Hepatic stellate cell (primary cell): ENCODE data around the gene MED8.
"Not testable (repeated sequence)": the region's sequence is repeated elsewhere in the genome, so short reads cannot be mapped to it uniquely, and the experiment has no call there.

Experiments used
- DNase-seq: peaks from one replicate; pipeline ENCODE4 v3.0.0; 2011; ENCODE audit warnings: low spot score

The MED8 gene

DNA sequence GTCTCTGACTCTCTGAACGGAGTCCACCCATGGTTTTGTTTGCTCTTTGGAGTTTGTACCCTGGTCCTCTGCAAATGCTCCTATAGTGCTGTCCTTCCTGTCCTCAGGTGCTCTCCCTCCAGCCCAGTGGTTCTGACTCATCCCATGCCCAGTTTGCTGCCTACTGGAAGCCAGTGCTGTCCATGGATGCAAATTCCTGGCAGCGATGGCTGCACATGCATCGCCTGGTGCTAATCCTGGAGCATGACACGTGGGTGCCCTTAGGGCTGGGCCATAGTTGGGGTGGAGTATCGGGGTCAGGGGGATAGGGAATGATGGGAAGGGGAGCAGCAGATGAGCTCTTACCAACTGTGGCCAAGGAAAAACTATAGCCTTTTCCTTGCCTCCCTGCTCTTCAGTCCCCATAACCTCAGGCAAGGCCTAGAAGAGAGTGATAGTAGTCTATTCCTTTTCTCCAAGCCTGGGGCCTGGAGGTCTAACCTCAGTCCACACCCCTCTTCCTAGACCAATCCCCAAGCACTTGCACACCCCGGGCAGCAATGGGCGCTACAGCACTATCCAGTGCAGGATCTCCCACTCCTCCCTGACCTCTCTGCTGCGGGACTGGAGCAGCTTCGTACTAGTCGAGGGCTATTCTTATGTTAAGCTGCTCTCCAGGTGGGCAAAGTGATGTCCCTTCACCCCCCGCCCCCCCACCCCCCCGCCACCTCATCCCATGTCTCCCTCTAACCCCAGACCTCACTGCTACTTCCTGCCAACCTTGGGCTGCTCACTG lies 32.6 kb upstream of the MED8 start:
- DNase-seq = no peak

DNA sequence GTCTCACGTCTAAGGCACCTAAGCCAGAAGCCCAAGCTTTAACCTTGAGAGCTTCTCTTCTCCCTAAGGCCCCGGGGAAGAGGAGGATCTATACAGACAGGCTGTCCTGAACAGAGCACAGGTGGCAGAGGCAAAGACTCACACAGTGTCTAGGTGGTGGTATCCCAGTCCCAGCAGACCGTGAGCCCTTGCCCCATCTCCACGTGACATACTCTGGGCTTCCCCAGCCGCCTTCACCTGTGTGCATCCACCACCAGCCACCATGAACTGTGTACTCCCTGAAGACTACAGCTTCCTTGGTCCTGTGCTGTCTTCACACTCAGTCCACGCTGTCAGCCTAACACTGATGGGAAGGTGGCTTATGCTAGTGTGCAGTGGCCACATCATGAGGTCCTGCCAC lies 31.8 kb upstream of the MED8 start:
- no peak for DNase-seq

- no peak for DNase-seq
These were observed 31.3 kb upstream of the MED8 start for GRCh38 chr1:43420874-43421273.

DNA sequence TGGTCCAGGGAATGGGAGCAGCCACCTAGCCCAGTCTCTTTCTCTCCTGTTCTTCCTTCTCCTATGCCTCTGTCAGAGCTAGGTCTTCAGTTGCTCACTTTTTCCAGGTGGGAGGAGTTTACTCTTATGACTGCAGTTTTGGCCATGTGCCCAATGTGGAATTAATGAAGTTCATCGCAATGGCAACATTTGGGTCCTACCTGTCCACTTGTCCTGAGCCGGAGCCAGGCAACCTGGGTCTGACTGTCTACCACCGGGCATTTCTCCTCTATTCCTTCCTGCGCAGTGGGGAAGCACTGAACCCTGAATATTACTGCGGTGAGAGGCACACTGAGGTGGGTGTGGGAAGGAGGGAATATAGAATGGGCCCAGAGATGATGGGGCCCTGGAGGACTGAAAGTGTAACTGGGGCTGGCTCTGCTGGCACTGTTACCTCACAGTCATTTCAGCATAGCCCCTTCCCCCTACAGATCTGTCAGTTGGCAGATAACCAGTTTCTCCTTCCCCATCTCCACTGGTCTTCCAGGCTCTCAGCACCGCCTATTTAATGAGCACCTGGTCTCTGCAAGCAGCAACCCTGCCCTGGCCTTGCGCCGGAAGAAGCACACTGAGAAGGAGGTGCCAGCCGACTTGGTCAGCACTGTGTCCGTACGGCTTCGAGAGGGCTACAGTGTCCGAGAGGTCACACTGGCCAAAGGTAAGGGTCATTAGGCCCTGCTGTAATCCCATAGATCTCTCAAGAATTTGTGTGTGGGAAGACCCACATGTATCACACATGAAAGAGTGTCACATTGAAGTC lies 30.2 kb upstream of the MED8 start:
- no peak for DNase-seq

DNA sequence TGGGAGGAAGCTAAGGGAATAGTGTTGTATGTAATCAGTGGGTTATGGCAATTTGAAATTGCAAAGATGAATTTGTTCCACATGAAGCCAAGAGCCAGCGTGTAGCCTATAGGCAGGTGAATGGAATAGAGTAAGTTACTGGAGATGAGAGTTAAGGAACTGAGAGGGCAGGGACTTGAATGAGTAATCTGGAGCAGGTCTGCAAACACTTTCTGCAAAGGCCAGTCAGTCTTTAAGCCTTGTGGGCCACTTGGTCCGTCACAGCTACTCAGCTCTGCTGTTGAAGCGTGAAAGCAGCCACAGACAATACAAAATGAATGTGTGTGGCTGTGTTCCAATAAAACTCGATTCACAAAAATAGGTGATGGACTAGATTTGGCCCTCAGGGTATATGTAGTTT lies 29.3 kb upstream of the MED8 start:
- DNase-seq = no peak

DNA sequence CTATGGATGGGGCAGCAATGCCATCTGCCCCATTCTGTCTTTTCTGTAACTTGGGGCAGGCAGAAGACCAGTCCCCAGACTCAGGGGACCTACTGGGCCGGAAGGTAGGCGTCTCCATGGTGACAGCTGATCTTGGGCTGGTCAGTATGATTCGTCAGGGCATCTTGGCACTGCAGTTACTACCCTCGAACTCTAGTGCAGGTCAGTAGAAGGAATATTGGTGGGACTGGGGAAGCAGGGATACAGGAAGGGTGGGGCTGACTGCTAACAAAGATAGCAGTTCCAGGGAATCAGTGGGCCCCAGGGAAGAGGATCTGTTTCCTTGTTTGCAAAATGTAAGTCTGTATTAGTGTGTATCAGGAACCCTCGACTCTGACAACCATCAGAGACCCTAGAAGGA lies 26.3 kb upstream of the MED8 start:
- no peak for DNase-seq

- peak; percentile 44 for DNase-seq
These were observed 25.1 kb upstream of the MED8 start for GRCh38 chr1:43414634-43415223.

DNA sequence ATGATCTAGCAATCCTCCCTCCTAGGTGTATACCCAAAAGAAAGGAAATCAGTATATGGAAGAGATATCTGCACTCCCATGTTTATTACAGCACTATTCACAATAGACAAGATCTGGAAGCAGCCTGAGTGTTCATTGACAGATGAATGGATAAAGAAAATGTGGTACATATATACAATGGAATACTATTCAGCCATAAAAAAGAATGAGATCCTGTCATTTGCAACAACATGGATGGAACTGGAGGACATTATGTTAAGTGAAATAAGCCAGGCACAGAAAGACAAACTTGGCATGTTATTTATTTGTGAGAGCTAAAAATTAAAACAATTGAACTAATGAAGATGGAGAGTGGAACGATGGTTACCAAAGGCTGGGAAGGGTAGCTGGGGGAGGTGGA lies 23.8 kb upstream of the MED8 start:
- not testable (repeated sequence) for DNase-seq

GRCh38 chr1:43410571-43410970 lies 21.0 kb upstream of the MED8 start:
- DNase-seq = no peak

DNA sequence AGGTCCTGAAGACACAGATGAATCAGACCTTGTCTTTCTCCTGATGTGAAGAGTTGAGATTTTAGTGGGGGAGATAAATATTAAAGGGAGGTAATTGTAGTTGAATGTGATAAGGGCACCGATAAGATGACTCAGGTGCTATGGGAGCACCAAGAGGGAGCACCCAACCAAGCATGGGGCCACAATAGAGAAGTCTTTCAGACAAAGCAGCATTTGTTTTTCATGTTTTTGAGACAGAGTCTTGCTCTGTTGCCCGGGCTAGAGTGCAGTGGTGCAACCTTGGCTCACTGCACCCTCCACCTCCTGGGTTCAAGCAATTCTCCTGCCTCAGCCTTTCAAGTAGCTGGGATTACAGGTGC lies 16.3 kb upstream of the MED8 start:
- no peak for DNase-seq

- DNase-seq = no peak
These were observed 15.7 kb upstream of the MED8 start for GRCh38 chr1:43405219-43405875.

- no peak for DNase-seq
These were observed 14.8 kb upstream of the MED8 start for GRCh38 chr1:43404353-43404752.

DNA sequence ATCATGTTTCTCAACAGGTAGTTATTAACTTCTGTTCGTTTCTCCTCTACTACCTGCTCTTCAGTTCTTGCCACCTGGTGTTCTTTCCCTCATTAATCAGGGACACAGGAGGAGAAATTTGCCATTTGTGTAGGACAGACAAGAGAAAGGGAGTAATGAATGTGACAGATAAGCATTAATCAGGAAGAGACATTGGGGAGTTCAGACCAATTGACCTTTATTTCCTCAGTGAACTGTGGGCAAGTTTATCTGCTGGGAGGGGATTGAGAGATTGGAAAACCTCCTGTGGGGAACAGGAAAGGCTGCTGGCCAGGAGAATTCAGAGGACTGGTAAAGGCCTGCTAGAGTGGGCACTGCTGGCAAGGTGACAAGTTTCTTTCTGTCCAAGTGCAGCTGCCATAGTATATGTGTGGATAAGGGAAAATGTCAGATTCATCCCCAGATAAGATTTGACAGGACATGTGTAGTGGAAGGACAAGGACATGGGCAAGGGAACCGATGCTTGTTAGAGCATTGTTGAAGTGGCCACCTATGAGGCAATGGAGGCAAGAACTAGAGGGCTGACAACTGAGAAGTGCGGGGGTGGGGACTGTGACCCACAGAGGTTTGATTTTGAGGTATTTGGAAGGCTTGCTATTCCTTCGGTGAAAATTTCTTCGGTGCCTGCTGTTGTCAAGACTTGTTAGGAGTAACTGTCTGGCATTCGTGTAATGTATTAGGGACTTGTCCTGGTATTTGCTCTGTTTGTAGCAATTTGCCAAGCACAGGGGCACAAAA lies 12.7 kb upstream of the MED8 start:
- DNase-seq = no peak

GRCh38 chr1:43400441-43400840 lies 10.8 kb upstream of the MED8 start:
- not testable (repeated sequence) for DNase-seq

- DNase-seq = no peak
These were observed 8.6 kb upstream of the MED8 start for GRCh38 chr1:43398227-43398626.

GRCh38 chr1:43396059-43396458 lies 6.5 kb upstream of the MED8 start:
- DNase-seq = no peak

DNA sequence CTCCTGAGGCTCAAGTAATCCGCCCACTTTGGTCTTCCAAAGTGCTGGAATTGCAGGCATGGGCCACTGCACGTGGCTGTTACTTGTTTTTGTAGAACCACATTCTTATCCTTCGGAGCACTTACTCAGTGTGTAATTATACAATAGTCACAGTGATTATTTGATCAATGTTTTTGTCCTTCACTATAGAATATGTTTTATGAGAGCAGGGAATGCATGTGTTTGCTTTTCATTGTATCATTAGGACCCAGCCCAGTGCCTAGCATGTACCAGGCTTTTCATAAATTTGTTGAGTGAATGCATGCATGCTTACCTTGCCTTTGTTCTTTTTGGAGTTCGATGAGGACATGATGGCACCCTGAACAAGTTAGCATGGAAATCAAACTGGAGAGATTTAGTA lies 5.9 kb upstream of the MED8 start:
- DNase-seq = no peak

GRCh38 chr1:43392702-43393101 lies 3.1 kb upstream of the MED8 start:
- DNase-seq = no peak

- no peak for DNase-seq
These were observed 987 bp downstream of the MED8 start for GRCh38 chr1:43388613-43389012.

GRCh38 chr1:43387976-43388599 lies 1.5 kb downstream of the MED8 start:
- no peak for DNase-seq

GRCh38 chr1:43386676-43387075 lies 2.9 kb downstream of the MED8 start:
- DNase-seq = no peak

GRCh38 chr1:43383449-43383848 lies 6.2 kb downstream of the MED8 start:
- no peak for DNase-seq
